Spleen (tissue), 11 donors: ENCODE measurements around the gene USP15. TPM values are rescaled to one million over a fixed set of nuclear protein-coding genes. Genes with fewer than 3 reads are reported as not detected.
"Not testable (repeated sequence)": the region's sequence is repeated elsewhere in the genome, so short reads cannot be mapped to it uniquely, and the experiment has no call there.

Experiments used
- DNase-seq: peaks from one replicate; pipeline ENCODE4 v3.0.0-alpha.2; 2020
- H3K27ac ChIP-seq, 8 donors: fragments of 200-600 bp; sonication (generic) in 7 of 8; 1 replicate in 4 of 8; 2 replicates in 4 of 8; pipeline versions ENCODE4 v1.5.0 to v1.8.0; 2016 to 2021; ENCODE audit warnings: inconsistent platforms in 4 of 8, mild to moderate bottlenecking in 4 of 8, moderate library complexity in 1 of 8
- H3K27me3 ChIP-seq, 7 donors: fragments of 200-600 bp; sonication (generic) in 6 of 7; replicated peaks in 1 of 7; 1 replicate in 4 of 7; 2 replicates in 3 of 7; pipeline versions ENCODE4 v1.5.0 to v1.8.0; 2016 to 2021; ENCODE audit warnings: inconsistent platforms in 3 of 7, mild to moderate bottlenecking in 1 of 7
- H3K36me3 ChIP-seq, 6 donors: fragments of 200-600 bp; sonication (generic) in 5 of 6; 1 replicate in 4 of 6; 2 replicates in 2 of 6; pipeline versions ENCODE4 v1.5.0 to v1.8.0; 2016 to 2021; ENCODE audit warnings: inconsistent platforms in 2 of 6
- H3K4me1 ChIP-seq, 6 donors: fragments of 200-600 bp; sonication (generic) in 5 of 6; 1 replicate in 3 of 6; 2 replicates in 3 of 6; pipeline versions ENCODE4 v1.5.0 to v1.8.0; 2016 to 2021; ENCODE audit warnings: inconsistent platforms in 3 of 6
- H3K4me3 ChIP-seq, 8 donors: fragments of 200-600 bp; sonication (generic) in 7 of 8; 1 replicate in 4 of 8; 2 replicates in 4 of 8; pipeline versions ENCODE4 v1.5.0 to v1.8.0; 2016 to 2021; ENCODE audit warnings: inconsistent platforms in 4 of 8, mild to moderate bottlenecking in 4 of 8, moderate library complexity in 2 of 8
- H3K9me3 ChIP-seq, 8 donors: fragments of 200-600 bp; sonication (generic) in 7 of 8; 1 replicate in 4 of 8; 2 replicates in 4 of 8; pipeline versions ENCODE4 v1.5.0 to v1.8.0; 2016 to 2021; ENCODE audit warnings: inconsistent platforms in 4 of 8
- CTCF ChIP-seq, 11 experiments: fragments of 200-600 bp in 7 of 11; fragments of 450-650 bp in 4 of 11; sonication (generic) in 4 of 11; IDR thresholded peaks in 8 of 11; conservative IDR thresholded peaks in 3 of 11; 1 replicate in 7 of 11; 2 replicates in 4 of 11; pipeline versions ENCODE4 v1.4.0 to v1.8.0; 2016 to 2021; ENCODE audit warnings: antibody characterized with exemption in 11 of 11, inconsistent platforms in 4 of 11, mild to moderate bottlenecking in 1 of 11
- POLR2A ChIP-seq, 3 donors: fragments of 450-650 bp; IDR thresholded peaks; one replicate each; pipeline ENCODE4 v1.5.1; 2017; ENCODE audit warnings: antibody characterized with exemption in 3 of 3, mild to moderate bottlenecking in 1 of 3
- POLR2AphosphoS5 ChIP-seq, 3 donors: sonication (generic); formaldehyde crosslinking; IDR thresholded peaks; one replicate each; pipeline ENCODE4 v1.5.1; 2017; ENCODE audit warnings: antibody characterized with exemption in 3 of 3
- WGBS, 5 donors: extraction: QIAGEN DNeasy Blood & Tissue Kit in 3 of 5; methylation state at CpG; one replicate each; pipeline versions ENCODE4 v1.1.5 to v1.1.7; 2013 to 2018; 5-methylcytosine and 5-hydroxymethylcytosine counted together
- intact Hi-C: fragments of 100-400 bp; cut with DNase I; formaldehyde crosslinking; loops from one replicate; pipeline ENCODE4 v1.15.0; 2023; ENCODE audit warnings: low total_unique reads
- polyA plus RNA-seq, 3 donors: library from polyadenylated mRNA; stranded (reverse); fragments of 200-250 nt; gene quantifications; one replicate each; pipeline ENCODE4 v1.2.1, GENCODE V29; 2013
- small RNA-seq, 4 donors: library from RNA; depleted of rRNA; stranded (forward); fragments of <200 nt; gene quantifications; one replicate each; pipeline ENCODE3, GENCODE V24; 2016
- total RNA-seq, 7 donors: library from RNA; depleted of rRNA in 3 of 7; stranded (reverse); fragments of >200 nt in 3 of 7; fragmentation: NEBNext Ultra II Directional in 4 of 7; extraction: Animal tissue kit (Norgen Biotek cat#: 25700) in 4 of 7; gene quantifications; one replicate each; pipeline versions ENCODE4 v1.1.0 to v1.2.1, GENCODE V29; 2016 to 2021
- donor health status: healthy with polysubstance abuse.
- donor health status: DM: no; HTN: no; CAD: no; lungs with moderate emphysema.
- donor health status: DM: no; HTN: no; CAD: no.
- donor health status: Bipolar disorder and iron deficiency.
- donor health status: healthy.
- donor health status: DM: no; HTN: no; CAD: no.
- donor health status: DM: yes; HTN: yes; CAD: no.

USP15 gene
- total and polyA plus RNA-seq, 10 donors: 65.3 to 288 (median 162) TPM

GRCh38 chr12:62458626-62459025 is 198.4 kb downstream of the USP15 start:
- Histone ChIP-seq H3K27me3 (peaks cover 0 to 3% (median 0%) of the 10 kb centered on the region in 7 donors), H3K36me3 (no peaks in the 10 kb centered on the region), H3K9me3 (peaks cover 0 to 24% (median 9%) of the 10 kb centered on the region in 8 donors), H3K27ac (no peak overlapping the region), H3K4me3 (no peak overlapping the region), H3K4me1 (no peaks in the 10 kb centered on the region)
- TF ChIP-seq POLR2AphosphoS5 (IDR thresholded peaks at IDR 0.05): no peak
- TF ChIP-seq CTCF (IDR thresholded peaks at IDR 0.05 in 8 of 11, conservative IDR thresholded peaks at IDR 0.05 in 3 of 11): no peak
- TF ChIP-seq POLR2A (IDR thresholded peaks at IDR 0.05): no peak
- intact Hi-C loops: no loop called here
- DNase-seq: no peak
- 92 to 98% (median 95%) methylated on average over 3 of the region's 3 CpGs for WGBS, 5 donors

- H3K36me3 ChIP-seq: no peaks in the 10 kb centered on the region
- H3K4me3 ChIP-seq: no peak overlapping the region
- peaks cover 0 to 30% (median 13%) of the 10 kb centered on the region in 8 donors for H3K9me3 ChIP-seq
- intact Hi-C loops: no loop called here
- TF ChIP-seq POLR2A (IDR thresholded peaks at IDR 0.05) (no peak), CTCF (IDR thresholded peaks at IDR 0.05 in 8 of 11, conservative IDR thresholded peaks at IDR 0.05 in 3 of 11) (no peak), POLR2AphosphoS5 (IDR thresholded peaks at IDR 0.05) (no peak)
- no peaks in the 10 kb centered on the region for H3K27me3 ChIP-seq
- no peak overlapping the region for H3K27ac ChIP-seq
- DNase-seq: no peak
- no peaks in the 10 kb centered on the region for H3K4me1 ChIP-seq
Measured at GRCh38 chr12:62459976-62460375, 199.8 kb downstream of the USP15 start.

GRCh38 chr12:62461171-62461837 is 201.1 kb downstream of the USP15 start:
- Histone ChIP-seq H3K4me1 (peaks cover 0 to 11% (median 8%) of the 10 kb centered on the region in 6 donors), H3K9me3 (peaks cover 0 to 30% (median 13%) of the 10 kb centered on the region in 8 donors)
- H3K27ac ChIP-seq, intact Hi-C loops, H3K4me3 ChIP-seq, DNase-seq, H3K27me3 ChIP-seq, H3K36me3 ChIP-seq: not testable (repeated sequence)
- WGBS, 5 donors: 90 to 96% (median 94%) methylated on average over 19 to 32 of the region's 32 CpGs

- intact Hi-C loops, H3K36me3 ChIP-seq, H3K27ac ChIP-seq, H3K27me3 ChIP-seq, DNase-seq, H3K4me3 ChIP-seq: not testable (repeated sequence)
- peaks cover 9 to 23% (median 19%) of the 10 kb centered on the region in 6 donors for H3K4me1 ChIP-seq
- peaks cover 0 to 30% (median 13%) of the 10 kb centered on the region in 8 donors for H3K9me3 ChIP-seq
- WGBS, 5 donors: 76 to 88% (median 81%) methylated on average over 7 of the region's 7 CpGs
Measured at GRCh38 chr12:62463252-62463651, 203.0 kb downstream of the USP15 start.

Small RNA genes lying within 50 kb of the gene (small RNA-seq; reads per million reads assigned to genes)
- gene RF00017 (0 reads per million in 4 donors), gene RNU6-595P (0 reads per million in 4 donors)

Other genes with a start within 250 kb of the USP15 start
- 100 to 1,000 TPM in 3 of 7 donors, 10 to 100 TPM in 4; 70.4 to 181 (median 95.3) TPM for gene MON2, start 206.4 kb downstream of the USP15 start, total RNA-seq
- gene MON2, start 206.4 kb downstream of the USP15 start, polyA plus RNA-seq: 10 to 100 TPM; 10.8 to 14.2 (median 12.5) TPM